ENCODE measurements around the gene BCR. TPM values are rescaled to one million over a fixed set of nuclear protein-coding genes. Genes with fewer than 3 reads are reported as not detected.

BCR gene
- total and polyA plus RNA-seq, 2 of the 13 experiments (the other 11 are each of a cell fraction or from before 2014, with no cell fraction given): 19.9 to 33.6 TPM

DNA sequence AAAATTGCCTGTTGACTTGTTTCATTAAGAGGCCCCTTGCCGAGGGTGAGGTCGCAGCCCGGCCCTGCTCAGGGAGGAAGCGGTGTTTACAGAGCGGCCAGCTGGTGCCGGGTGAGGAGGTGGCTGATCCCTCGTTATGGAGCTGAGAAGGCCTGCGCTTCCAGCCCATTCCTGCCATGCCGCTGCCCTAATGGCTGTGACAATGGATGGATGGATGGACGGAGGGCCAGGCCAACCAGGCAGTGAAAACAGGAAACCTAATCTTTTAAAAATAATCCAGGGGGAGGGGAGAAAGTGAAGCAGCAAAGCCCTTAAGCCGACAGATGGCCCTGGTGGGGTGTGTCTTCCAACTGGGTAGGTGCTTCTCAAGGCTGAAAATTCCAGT is 38.5 kb downstream of the BCR start (continued):
- TF ChIP-seq, protein P1, sequence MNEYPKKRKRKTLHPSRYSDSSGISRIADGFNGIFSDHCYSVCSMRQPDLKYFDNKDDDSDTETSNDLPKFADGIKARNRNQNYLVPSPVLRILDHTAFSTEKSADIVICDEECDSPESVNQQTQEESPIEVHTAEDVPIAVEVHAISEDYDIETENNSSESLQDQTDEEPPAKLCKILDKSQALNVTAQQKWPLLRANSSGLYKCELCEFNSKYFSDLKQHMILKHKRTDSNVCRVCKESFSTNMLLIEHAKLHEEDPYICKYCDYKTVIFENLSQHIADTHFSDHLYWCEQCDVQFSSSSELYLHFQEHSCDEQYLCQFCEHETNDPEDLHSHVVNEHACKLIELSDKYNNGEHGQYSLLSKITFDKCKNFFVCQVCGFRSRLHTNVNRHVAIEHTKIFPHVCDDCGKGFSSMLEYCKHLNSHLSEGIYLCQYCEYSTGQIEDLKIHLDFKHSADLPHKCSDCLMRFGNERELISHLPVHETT (CRISPR knock-in tag; conservative IDR thresholded peaks at IDR 0.05): no peak
- TF ChIP-seq TBX3 (IDR thresholded peaks at IDR 0.05; ENCODE audit: borderline replicate concordance) (no peak), ASH2L (IDR thresholded peaks at IDR 0.05; ENCODE audit: insufficient read length, low read depth, low read length) (no peak), ZNF224 (CRISPR knock-in tag; IDR thresholded peaks at IDR 0.05) (no peak), ZNF737 (CRISPR knock-in tag; IDR thresholded peaks at IDR 0.05; ENCODE audit: borderline replicate concordance) (no peak), ZBTB8A (CRISPR knock-in tag; IDR thresholded peaks at IDR 0.05; ENCODE audit: borderline replicate concordance, low read depth) (no peak), SYNCRIP (IDR thresholded peaks at IDR 0.05; ENCODE audit: insufficient read depth, low read depth, low read length) (no peak), NKX3-1 (CRISPR knock-in tag; IDR thresholded peaks at IDR 0.05) (no peak), GZF1 (CRISPR knock-in tag; IDR thresholded peaks at IDR 0.05) (no peak), BRD4 (CRISPR knock-in tag; IDR thresholded peaks at IDR 0.05) (no peak), ATRX (CRISPR knock-in tag; IDR thresholded peaks at IDR 0.05; ENCODE audit: borderline replicate concordance) (no peak), ZNF556 (CRISPR knock-in tag; IDR thresholded peaks at IDR 0.05; ENCODE audit: borderline replicate concordance) (peak; percentile 72; the same call in 1 of the 2 replicates), ZNF326 (CRISPR knock-in tag; IDR thresholded peaks at IDR 0.05; ENCODE audit: borderline replicate concordance) (no peak), LCORL (IDR thresholded peaks at IDR 0.05) (no peak), LCORL (CRISPR knock-in tag; IDR thresholded peaks at IDR 0.05) (peak; percentile 50; the same call in 1 of the 2 replicates), CHCHD3 (CRISPR knock-in tag; IDR thresholded peaks at IDR 0.05) (no peak)
- TF ChIP-seq, protein P2, sequence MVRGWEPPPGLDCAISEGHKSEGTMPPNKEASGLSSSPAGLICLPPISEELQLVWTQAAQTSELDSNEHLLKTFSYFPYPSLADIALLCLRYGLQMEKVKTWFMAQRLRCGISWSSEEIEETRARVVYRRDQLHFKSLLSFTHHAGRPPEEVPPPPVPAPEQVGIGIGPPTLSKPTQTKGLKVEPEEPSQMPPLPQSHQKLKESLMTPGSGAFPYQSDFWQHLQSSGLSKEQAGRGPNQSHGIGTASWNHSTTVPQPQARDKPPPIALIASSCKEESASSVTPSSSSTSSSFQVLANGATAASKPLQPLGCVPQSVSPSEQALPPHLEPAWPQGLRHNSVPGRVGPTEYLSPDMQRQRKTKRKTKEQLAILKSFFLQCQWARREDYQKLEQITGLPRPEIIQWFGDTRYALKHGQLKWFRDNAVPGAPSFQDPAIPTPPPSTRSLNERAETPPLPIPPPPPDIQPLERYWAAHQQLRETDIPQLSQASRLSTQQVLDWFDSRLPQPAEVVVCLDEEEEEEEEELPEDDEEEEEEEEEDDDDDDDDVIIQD (CRISPR knock-in tag; IDR thresholded peaks at IDR 0.05; ENCODE audit: low read depth): no peak
- TF ChIP-seq, protein P3, sequence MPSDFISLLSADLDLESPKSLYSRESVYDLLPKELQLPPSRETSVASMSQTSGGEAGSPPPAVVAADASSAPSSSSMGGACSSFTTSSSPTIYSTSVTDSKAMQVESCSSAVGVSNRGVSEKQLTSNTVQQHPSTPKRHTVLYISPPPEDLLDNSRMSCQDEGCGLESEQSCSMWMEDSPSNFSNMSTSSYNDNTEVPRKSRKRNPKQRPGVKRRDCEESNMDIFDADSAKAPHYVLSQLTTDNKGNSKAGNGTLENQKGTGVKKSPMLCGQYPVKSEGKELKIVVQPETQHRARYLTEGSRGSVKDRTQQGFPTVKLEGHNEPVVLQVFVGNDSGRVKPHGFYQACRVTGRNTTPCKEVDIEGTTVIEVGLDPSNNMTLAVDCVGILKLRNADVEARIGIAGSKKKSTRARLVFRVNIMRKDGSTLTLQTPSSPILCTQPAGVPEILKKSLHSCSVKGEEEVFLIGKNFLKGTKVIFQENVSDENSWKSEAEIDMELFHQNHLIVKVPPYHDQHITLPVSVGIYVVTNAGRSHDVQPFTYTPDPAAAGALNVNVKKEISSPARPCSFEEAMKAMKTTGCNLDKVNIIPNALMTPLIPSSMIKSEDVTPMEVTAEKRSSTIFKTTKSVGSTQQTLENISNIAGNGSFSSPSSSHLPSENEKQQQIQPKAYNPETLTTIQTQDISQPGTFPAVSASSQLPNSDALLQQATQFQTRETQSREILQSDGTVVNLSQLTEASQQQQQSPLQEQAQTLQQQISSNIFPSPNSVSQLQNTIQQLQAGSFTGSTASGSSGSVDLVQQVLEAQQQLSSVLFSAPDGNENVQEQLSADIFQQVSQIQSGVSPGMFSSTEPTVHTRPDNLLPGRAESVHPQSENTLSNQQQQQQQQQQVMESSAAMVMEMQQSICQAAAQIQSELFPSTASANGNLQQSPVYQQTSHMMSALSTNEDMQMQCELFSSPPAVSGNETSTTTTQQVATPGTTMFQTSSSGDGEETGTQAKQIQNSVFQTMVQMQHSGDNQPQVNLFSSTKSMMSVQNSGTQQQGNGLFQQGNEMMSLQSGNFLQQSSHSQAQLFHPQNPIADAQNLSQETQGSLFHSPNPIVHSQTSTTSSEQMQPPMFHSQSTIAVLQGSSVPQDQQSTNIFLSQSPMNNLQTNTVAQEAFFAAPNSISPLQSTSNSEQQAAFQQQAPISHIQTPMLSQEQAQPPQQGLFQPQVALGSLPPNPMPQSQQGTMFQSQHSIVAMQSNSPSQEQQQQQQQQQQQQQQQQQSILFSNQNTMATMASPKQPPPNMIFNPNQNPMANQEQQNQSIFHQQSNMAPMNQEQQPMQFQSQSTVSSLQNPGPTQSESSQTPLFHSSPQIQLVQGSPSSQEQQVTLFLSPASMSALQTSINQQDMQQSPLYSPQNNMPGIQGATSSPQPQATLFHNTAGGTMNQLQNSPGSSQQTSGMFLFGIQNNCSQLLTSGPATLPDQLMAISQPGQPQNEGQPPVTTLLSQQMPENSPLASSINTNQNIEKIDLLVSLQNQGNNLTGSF (CRISPR knock-in tag; IDR thresholded peaks at IDR 0.05): no peak
- TF ChIP-seq, protein P4, sequence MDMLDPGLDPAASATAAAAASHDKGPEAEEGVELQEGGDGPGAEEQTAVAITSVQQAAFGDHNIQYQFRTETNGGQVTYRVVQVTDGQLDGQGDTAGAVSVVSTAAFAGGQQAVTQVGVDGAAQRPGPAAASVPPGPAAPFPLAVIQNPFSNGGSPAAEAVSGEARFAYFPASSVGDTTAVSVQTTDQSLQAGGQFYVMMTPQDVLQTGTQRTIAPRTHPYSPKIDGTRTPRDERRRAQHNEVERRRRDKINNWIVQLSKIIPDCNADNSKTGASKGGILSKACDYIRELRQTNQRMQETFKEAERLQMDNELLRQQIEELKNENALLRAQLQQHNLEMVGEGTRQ (IDR thresholded peaks at IDR 0.05; ENCODE audit: low read depth, low read length): no peak
- TF ChIP-seq, protein P4 (CRISPR knock-in tag; IDR thresholded peaks at IDR 0.05; ENCODE audit: borderline replicate concordance): no peak
- TF ChIP-seq, protein P5, sequence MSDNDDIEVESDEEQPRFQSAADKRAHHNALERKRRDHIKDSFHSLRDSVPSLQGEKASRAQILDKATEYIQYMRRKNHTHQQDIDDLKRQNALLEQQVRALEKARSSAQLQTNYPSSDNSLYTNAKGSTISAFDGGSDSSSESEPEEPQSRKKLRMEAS (IDR thresholded peaks at IDR 0.05): 0 out of 2 replicates have a peak, but pooled peaks have one; percentile 27
